Transverse colon (tissue), 4 donors: ENCODE measurements around the gene CD151. TPM values are rescaled to one million over a fixed set of nuclear protein-coding genes. Genes with fewer than 3 reads are reported as not detected.
A peak's percentile ranks its signal among the peaks of the same experiment; 100 is the strongest.

Experiments
- DNase-seq: peaks from one replicate; pipeline ENCODE4 v3.0.0-alpha.2; 2019
- H3K27ac ChIP-seq, 4 donors: fragments of 200-600 bp; sonication (generic); 2 replicates each; pipeline ENCODE4 v1.5.1; 2016 to 2018; ENCODE audit warnings: inconsistent platforms in 4 of 4
- H3K27me3 ChIP-seq: fragments of 200-600 bp; sonication (generic); 2 replicates; pipeline ENCODE4 v1.5.1; 2017; ENCODE audit warnings: inconsistent platforms
- H3K36me3 ChIP-seq, 4 donors: fragments of 200-600 bp; sonication (generic); 2 replicates each; pipeline ENCODE4 v1.5.1; 2017 to 2019; ENCODE audit warnings: inconsistent platforms in 4 of 4
- H3K4me1 ChIP-seq, 4 donors: fragments of 200-600 bp; sonication (generic); 2 replicates each; pipeline ENCODE4 v1.5.1; 2017 to 2020; ENCODE audit warnings: inconsistent platforms in 4 of 4
- H3K4me3 ChIP-seq, 4 donors: fragments of 200-600 bp; sonication (generic); 1 replicate in 1 of 4; 2 replicates in 3 of 4; pipeline versions ENCODE4 v1.5.1 to v1.6.1; 2017 to 2019; ENCODE audit warnings: inconsistent platforms in 4 of 4
- H3K9me3 ChIP-seq, 2 donors: fragments of 200-600 bp; sonication (generic); 2 replicates each; pipeline ENCODE4 v1.5.1; 2017 to 2019; ENCODE audit warnings: inconsistent platforms in 2 of 2
- CTCF ChIP-seq, 5 experiments: fragments of 200-600 bp in 3 of 5; fragments of 450-650 bp in 2 of 5; sonication (generic) in 3 of 5; IDR thresholded peaks; 1 replicate in 2 of 5; 2 replicates in 3 of 5; pipeline ENCODE4 v1.5.1; 2016 to 2017; ENCODE audit warnings: antibody characterized with exemption in 5 of 5, inconsistent platforms in 3 of 5, mild to moderate bottlenecking in 2 of 5, moderate library complexity in 1 of 5
- EP300 ChIP-seq: sonication (generic); formaldehyde crosslinking; IDR thresholded peaks from one replicate; pipeline ENCODE4 v1.6.1; 2017; ENCODE audit warnings: antibody characterized with exemption, low read depth
- POLR2A ChIP-seq: fragments of 450-650 bp; IDR thresholded peaks from one replicate; pipeline ENCODE4 v1.6.1; 2016; ENCODE audit warnings: antibody characterized with exemption, mild to moderate bottlenecking, moderate library complexity
- POLR2AphosphoS5 ChIP-seq, 3 donors: sonication (generic); formaldehyde crosslinking; IDR thresholded peaks; one replicate each; pipeline ENCODE4 v1.6.1; 2016; ENCODE audit warnings: antibody characterized with exemption in 3 of 3
- WGBS, 2 donors: methylation state at CpG; one replicate each; pipeline ENCODE4 v1.1.5; 2018; ENCODE audit warnings: low coverage in 1 of 2; 5-methylcytosine and 5-hydroxymethylcytosine counted together
- in situ Hi-C, 4 donors: fragments of 200-750 bp; cut with MboI; loops; one replicate each; pipeline versions ENCODE4 v1.15.0 to v1.15.1; 2017; ENCODE audit warnings: low sequenced_read_pairs in 3 of 4, low pct_ligation_motif_present in 1 of 4, low pct_unique_long_range_greater_than_20kb in 1 of 4
- intact Hi-C: fragments of 100-400 bp; cut with DNase I; formaldehyde crosslinking; loops from one replicate; pipeline ENCODE4 v1.15.1; 2023; ENCODE audit warnings: low total_unique reads
- total RNA-seq, 4 donors: library from RNA; depleted of rRNA; stranded (reverse); fragments of >200 nt; gene quantifications; one replicate each; pipeline ENCODE4 v1.1.0, GENCODE V29; 2016

CD151 gene
- total RNA-seq, 4 donors from 2014 or later = 252 to 650 (median 429) TPM

GRCh38 chr11:818396-819128 is 14.2 kb upstream of the CD151 start, which contains the start of gene PNPLA2:
PNPLA2 (plus strand) TSS chr11:818914; CDS start chr11:819719, 805 bp downstream.
- Histone ChIP-seq H3K27ac (peak within 1 kb of the TSS; percentile 96 to 100 (median 97)), H3K4me3 (peak within 1 kb of the TSS; percentile 62 to 97 (median 86)), H3K36me3 (no peaks in the 10 kb centered on the region), H3K9me3 (no peaks in the 10 kb centered on the region), H3K4me1 (peaks cover 16 to 34% (median 29%) of the 10 kb centered on the region in 4 donors), H3K27me3 (no peaks in the 10 kb centered on the region)
- peak; percentile 75 for DNase-seq
- intact Hi-C loops = no loop called here
- 35% methylated on average over 19 of the region's 20 CpGs; no CpG with 5 or more reads in 1 of the 2 donors for WGBS, 2 donors
- in situ Hi-C loops = no loop called here
- TF ChIP-seq POLR2AphosphoS5 (IDR thresholded peaks at IDR 0.05) (peak in 2 of 3 donors; percentile 85 to 89), POLR2A (peak; percentile 84), EP300 (no peak)

DNA sequence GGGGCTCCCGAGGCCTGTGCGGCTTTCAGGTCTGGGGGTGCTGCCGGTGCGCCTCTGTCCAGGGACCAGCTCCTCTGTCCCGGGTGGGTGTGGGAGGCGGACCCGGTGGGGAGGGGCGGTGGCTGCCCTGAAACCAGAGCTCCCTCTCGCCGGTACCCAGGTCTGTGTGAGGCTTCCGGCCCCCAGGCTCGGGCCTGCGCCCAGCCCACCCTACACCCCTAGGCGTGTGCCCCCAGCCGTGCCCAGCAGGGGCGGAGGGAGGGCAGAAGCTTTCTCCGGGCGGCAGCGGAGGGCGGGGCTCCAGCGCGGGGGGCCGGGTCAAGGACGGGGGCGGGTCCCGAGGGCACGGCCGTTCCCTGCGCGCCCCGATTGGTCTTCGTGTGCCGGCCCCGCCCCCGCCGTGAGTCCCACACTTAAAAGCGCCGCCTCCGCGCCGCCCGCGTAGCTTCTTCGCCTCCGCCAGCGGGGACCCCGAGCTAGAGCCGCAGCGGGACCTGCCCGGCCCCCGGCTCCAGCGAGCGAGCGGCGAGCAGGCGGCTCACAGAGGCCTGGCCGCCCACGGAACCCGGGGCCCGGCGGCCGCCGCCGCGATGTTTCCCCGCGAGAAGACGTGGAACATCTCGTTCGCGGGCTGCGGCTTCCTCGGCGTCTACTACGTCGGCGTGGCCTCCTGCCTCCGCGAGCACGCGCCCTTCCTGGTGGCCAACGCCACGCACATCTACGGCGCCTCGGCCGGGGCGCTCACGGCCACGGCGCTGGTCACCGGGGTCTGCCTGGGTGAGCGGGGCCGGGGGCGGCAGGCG is 13.4 kb upstream of the CD151 start:
- in situ Hi-C loops = no loop called here
- intact Hi-C loops = no loop called here
- H3K4me1 ChIP-seq = peaks cover 16 to 42% (median 36%) of the 10 kb centered on the region in 4 donors

DNA sequence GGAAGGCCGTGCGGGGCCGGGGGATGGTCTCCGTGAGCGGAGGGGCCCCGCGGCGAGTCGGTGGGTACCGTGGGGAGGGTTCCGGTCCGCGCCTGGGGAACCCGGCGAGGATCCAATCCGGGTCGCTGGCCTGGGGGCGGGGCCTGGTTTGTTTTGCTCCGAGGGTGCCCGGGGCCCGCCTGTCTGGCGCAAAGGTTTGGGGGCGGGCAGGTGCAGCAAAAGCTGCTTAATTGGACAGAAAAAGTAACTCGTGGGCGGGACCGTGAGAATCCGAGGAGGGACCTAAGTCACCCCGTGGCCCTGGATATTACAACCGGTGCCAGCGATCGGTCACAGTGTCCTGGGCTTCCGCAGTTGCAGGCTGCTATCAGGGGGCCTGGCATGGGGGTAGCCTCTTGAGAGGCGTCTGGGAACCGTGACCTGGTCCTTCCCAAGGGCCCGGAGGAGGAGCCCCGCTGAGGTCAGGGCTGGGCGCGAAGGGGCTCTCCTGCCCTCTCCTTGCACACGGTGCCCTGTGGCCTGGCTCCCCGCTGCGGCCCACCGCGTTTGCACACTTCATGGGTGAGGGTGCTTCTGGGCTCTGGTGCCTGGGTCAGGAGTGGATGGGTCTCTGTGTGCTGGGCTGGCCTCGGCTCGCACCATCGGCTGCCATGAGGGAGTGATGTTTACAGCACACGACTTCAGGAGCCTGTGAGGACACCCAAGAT is 12.7 kb upstream of the CD151 start:
- TF ChIP-seq POLR2AphosphoS5 (IDR thresholded peaks at IDR 0.05) (peak; percentile 68 to 81 (median 76)), EP300 (no peak), POLR2A (peak; percentile 82), CTCF (IDR thresholded peaks at IDR 0.05) (no peak)
- Histone ChIP-seq H3K36me3 (peaks cover 0 to 12% (median 0%) of the 10 kb centered on the region in 4 donors), H3K27ac (peak overlapping the region; percentile 96 to 100 (median 97)), H3K4me3 (peak overlapping the region; percentile 62 to 97 (median 86)), H3K9me3 (no peaks in the 10 kb centered on the region), H3K4me1 (peaks cover 17 to 50% (median 43%) of the 10 kb centered on the region in 4 donors), H3K27me3 (peaks cover under 1% of the 10 kb centered on the region)
- WGBS, 2 donors = 4% methylated on average over 46 of the region's 47 CpGs; no CpG with 5 or more reads in 1 of the 2 donors
- peak; percentile 96 for DNase-seq
- intact Hi-C loops = no loop called here
- in situ Hi-C loops = no loop called here

More for the DNA sequence above, 13.4 kb upstream of the CD151 start:
- no peaks in the 10 kb centered on the region for H3K27me3 ChIP-seq
- H3K27ac ChIP-seq = peak overlapping the region; percentile 96 to 100 (median 97)
- peak overlapping the region; percentile 62 to 97 (median 86) for H3K4me3 ChIP-seq
- no peaks in the 10 kb centered on the region for H3K9me3 ChIP-seq
- peak; percentile 77 to 88 (median 88) for TF ChIP-seq POLR2AphosphoS5 (IDR thresholded peaks at IDR 0.05)
- peak; percentile 47 for TF ChIP-seq POLR2A
- TF ChIP-seq CTCF (IDR thresholded peaks at IDR 0.05) = peak; percentile 23 to 78 (median 31)
- peak; percentile 48 for TF ChIP-seq EP300
- H3K36me3 ChIP-seq = peaks cover 0 to 5% (median 0%) of the 10 kb centered on the region in 4 donors
- WGBS, 2 donors = 1% methylated on average over 49 of the region's 96 CpGs; no CpG with 5 or more reads in 1 of the 2 donors
- DNase-seq = peak; percentile 96

- H3K4me1 ChIP-seq = peaks cover 18 to 57% (median 51%) of the 10 kb centered on the region in 4 donors
- H3K27ac ChIP-seq = peak overlapping the region; percentile 96 to 100 (median 97)
- H3K27me3 ChIP-seq = peaks cover 9% of the 10 kb centered on the region
- H3K36me3 ChIP-seq = peaks cover 0 to 14% (median 0%) of the 10 kb centered on the region in 4 donors
- WGBS, 2 donors = 52% methylated on average over 11 of the region's 11 CpGs; no CpG with 5 or more reads in 1 of the 2 donors
- DNase-seq = peak; percentile 81
- in situ Hi-C loops = no loop called here
- H3K9me3 ChIP-seq = no peaks in the 10 kb centered on the region
- H3K4me3 ChIP-seq = peak overlapping the region; percentile 62 to 97 (median 86)
- intact Hi-C loops = no loop called here
- TF ChIP-seq POLR2AphosphoS5 (IDR thresholded peaks at IDR 0.05) = peak in 2 of 3 donors; percentile 68 to 77
- TF ChIP-seq CTCF (IDR thresholded peaks at IDR 0.05) = no peak
- TF ChIP-seq POLR2A = peak; percentile 47
- no peak for TF ChIP-seq EP300
Measured at GRCh38 chr11:820655-821511, 11.9 kb upstream of the CD151 start.
